GM10847 (cell line): ENCODE measurements around the gene LEMD3.

Experiments used
- POLR2A ChIP-seq: IDR thresholded peaks from 2 replicates; pipeline ENCODE4 v1.6.1; 2011; ENCODE audit not compliant: insufficient read length; ENCODE audit errors: extremely low read depth

The LEMD3 gene

GRCh38 chr12:65277994-65278575, 108.7 kb downstream of the LEMD3 start:
- TF ChIP-seq POLR2A = no peak

- TF ChIP-seq POLR2A = no peak
Measured at GRCh38 chr12:65278576-65279368, 109.4 kb downstream of the LEMD3 start, which contains the start of gene MSRB3. Gene MSRB3, plus strand, starts transcription at chr12:65278683. Its CDS starts 29,897 bp downstream, at chr12:65308580.

GRCh38 chr12:65279369-65280112, 110.2 kb downstream of the LEMD3 start:
- TF ChIP-seq POLR2A = no peak

GRCh38 chr12:65280306-65280705, 110.9 kb downstream of the LEMD3 start:
- no peak for TF ChIP-seq POLR2A

- no peak for TF ChIP-seq POLR2A
Measured at GRCh38 chr12:65282840-65283239, 113.5 kb downstream of the LEMD3 start.

GRCh38 chr12:65287426-65287825, 118.0 kb downstream of the LEMD3 start:
- no peak for TF ChIP-seq POLR2A

GRCh38 chr12:65292241-65292640, 122.9 kb downstream of the LEMD3 start:
- TF ChIP-seq POLR2A = no peak

- TF ChIP-seq POLR2A = no peak
Measured at GRCh38 chr12:65293735-65294134, 124.4 kb downstream of the LEMD3 start.

GRCh38 chr12:65294641-65295262, 125.4 kb downstream of the LEMD3 start:
- no peak for TF ChIP-seq POLR2A

GRCh38 chr12:65296508-65297265, 127.3 kb downstream of the LEMD3 start:
- TF ChIP-seq POLR2A = no peak
